ENCODE results near the gene CAMKK1. TPM values are rescaled to one million over a fixed set of nuclear protein-coding genes. Genes with fewer than 3 reads are reported as not detected.
A peak's percentile ranks its signal among the peaks of the same experiment; 100 is the strongest.

CAMKK1 gene
- total RNA-seq, 1 experiment from 2014 or later: 10.1 TPM

GRCh38 chr17:3937359-3937758 is 44.5 kb upstream of the CAMKK1 start:
- Histone ChIP-seq H3K36me3 (ENCODE audit: low read depth, low read length) (no peaks in the 10 kb centered on the region), H2AFZ (ENCODE audit: low read length) (no peak overlapping the region), H3K27ac (ENCODE audit: low read length) (no peak overlapping the region), H3F3A (ENCODE audit: low read length, unreplicated experiment) (no peaks in the 10 kb centered on the region), H4K20me1 (ENCODE audit: low read length) (no peaks in the 10 kb centered on the region), H3K9ac (ENCODE audit: low read length) (no peak overlapping the region), H3K9me3 (ENCODE audit: low read length) (no peaks in the 10 kb centered on the region), H3K27me3 (ENCODE audit: low read length) (no peaks in the 10 kb centered on the region), H3K4me2 (ENCODE audit: low read length) (no peak overlapping the region), H3K9me2 (replicated peaks; ENCODE audit: low read length) (no peaks in the 10 kb centered on the region), H3K4me1 (ENCODE audit: insufficient read depth, low read length) (no peaks in the 10 kb centered on the region), H3K4me3 (ENCODE audit: low read length) (no peak overlapping the region), H3K79me2 (ENCODE audit: low read length) (no peaks in the 10 kb centered on the region)
- no peak for DNase-seq
- TF ChIP-seq CTCF (conservative IDR thresholded peaks at IDR 0.05; ENCODE audit: low read depth, low read length) (no peak), EZH2phosphoT487 (IDR thresholded peaks at IDR 0.05; ENCODE audit: borderline replicate concordance, low read length) (no peak), EZH2 (IDR thresholded peaks at IDR 0.05; ENCODE audit: low read length, unreplicated experiment) (no peak)
- no TSS peak for BruUV-seq (replicated peaks)
- POLR2A ChIA-PET (ENCODE audit: unreplicated experiment): no interaction called here
- intact Hi-C loops (cut with micrococcal nuclease): no loop called here
- ATAC-seq: no peak
- CTCF ChIA-PET: no interaction called here

- CTCF ChIA-PET: no interaction called here
- no TSS peak for BruUV-seq (replicated peaks)
- Histone ChIP-seq H2AFZ (ENCODE audit: low read length) (no peak overlapping the region), H3K9me3 (ENCODE audit: low read length) (no peaks in the 10 kb centered on the region), H3K4me1 (ENCODE audit: insufficient read depth, low read length) (no peaks in the 10 kb centered on the region), H3K79me2 (ENCODE audit: low read length) (no peaks in the 10 kb centered on the region), H3K27ac (ENCODE audit: low read length) (no peak overlapping the region), H4K20me1 (ENCODE audit: low read length) (no peaks in the 10 kb centered on the region), H3K36me3 (ENCODE audit: low read depth, low read length) (no peaks in the 10 kb centered on the region), H3K27me3 (ENCODE audit: low read length) (no peaks in the 10 kb centered on the region), H3K4me3 (ENCODE audit: low read length) (no peak overlapping the region), H3K9ac (ENCODE audit: low read length) (no peak overlapping the region), H3K4me2 (ENCODE audit: low read length) (no peak overlapping the region), H3F3A (ENCODE audit: low read length, unreplicated experiment) (no peaks in the 10 kb centered on the region), H3K9me2 (replicated peaks; ENCODE audit: low read length) (no peaks in the 10 kb centered on the region)
- intact Hi-C loops (cut with micrococcal nuclease): loop anchor here (1.0 to 2.0 kb wide), 2 partner anchors 69 to 137 kb away; no protein-coding TSS in a partner anchor
- TF ChIP-seq EZH2 (IDR thresholded peaks at IDR 0.05; ENCODE audit: low read length, unreplicated experiment) (no peak), EZH2phosphoT487 (IDR thresholded peaks at IDR 0.05; ENCODE audit: borderline replicate concordance, low read length) (no peak), CTCF (conservative IDR thresholded peaks at IDR 0.05; ENCODE audit: low read depth, low read length) (no peak)
- DNase-seq: peak; percentile 33
- ATAC-seq: peak; percentile 60
- POLR2A ChIA-PET (ENCODE audit: unreplicated experiment): interaction anchor here (0.6 kb wide), 1 partner anchor 932 kb away, joined by 8 read pairs; no protein-coding TSS in a partner anchor
Observed at GRCh38 chr17:3935825-3936355, 43.0 kb upstream of the CAMKK1 start.

GRCh38 chr17:3935140-3935542 is 42.3 kb upstream of the CAMKK1 start:
- H3K79me2 ChIP-seq (ENCODE audit: low read length): no peaks in the 10 kb centered on the region
- ChIA-PET CTCF (interaction anchor here (0.5 to 0.6 kb wide), 3 partner anchors 21 to 674 kb away, joined by 3 to 4 read pairs (median 3); no protein-coding TSS in a partner anchor), POLR2A (ENCODE audit: unreplicated experiment) (no interaction called here)
- 0 out of 2 replicates have a peak overlapping the region, but pooled peaks have one; percentile 35 for H2AFZ ChIP-seq (ENCODE audit: low read length)
- no peaks in the 10 kb centered on the region for H3K27me3 ChIP-seq (ENCODE audit: low read length)
- no peaks in the 10 kb centered on the region for H3K4me1 ChIP-seq (ENCODE audit: insufficient read depth, low read length)
- H3K9ac ChIP-seq (ENCODE audit: low read length): no peak overlapping the region
- no peak overlapping the region for H3K4me3 ChIP-seq (ENCODE audit: low read length)
- DNase-seq: peak; percentile 77
- H3F3A ChIP-seq (ENCODE audit: low read length, unreplicated experiment): no peaks in the 10 kb centered on the region
- H3K4me2 ChIP-seq (ENCODE audit: low read length): no peak overlapping the region
- intact Hi-C loops (cut with micrococcal nuclease): loop anchor here (1.0 to 2.0 kb wide), 2 partner anchors 70 to 138 kb away; no protein-coding TSS in a partner anchor
- H4K20me1 ChIP-seq (ENCODE audit: low read length): no peaks in the 10 kb centered on the region
- ATAC-seq: peak; percentile 99
- peak; percentile 74 for TF ChIP-seq CTCF (conservative IDR thresholded peaks at IDR 0.05; ENCODE audit: low read depth, low read length)
- no peak for TF ChIP-seq EZH2phosphoT487 (IDR thresholded peaks at IDR 0.05; ENCODE audit: borderline replicate concordance, low read length)
- no peak for TF ChIP-seq EZH2 (IDR thresholded peaks at IDR 0.05; ENCODE audit: low read length, unreplicated experiment)
- no peaks in the 10 kb centered on the region for H3K36me3 ChIP-seq (ENCODE audit: low read depth, low read length)
- no TSS peak for BruUV-seq (replicated peaks)
- H3K9me3 ChIP-seq (ENCODE audit: low read length): no peaks in the 10 kb centered on the region
- H3K9me2 ChIP-seq (replicated peaks; ENCODE audit: low read length): no peaks in the 10 kb centered on the region
- no peak overlapping the region for H3K27ac ChIP-seq (ENCODE audit: low read length)

Measured in PC-3 (cell line).